ENCODE data around the gene PRDM10. TPM values are rescaled to one million over a fixed set of nuclear protein-coding genes. Genes with fewer than 3 reads are reported as not detected.

Gene PRDM10
- total RNA-seq, 1 experiment from 2014 or later = 18.9 TPM

DNA sequence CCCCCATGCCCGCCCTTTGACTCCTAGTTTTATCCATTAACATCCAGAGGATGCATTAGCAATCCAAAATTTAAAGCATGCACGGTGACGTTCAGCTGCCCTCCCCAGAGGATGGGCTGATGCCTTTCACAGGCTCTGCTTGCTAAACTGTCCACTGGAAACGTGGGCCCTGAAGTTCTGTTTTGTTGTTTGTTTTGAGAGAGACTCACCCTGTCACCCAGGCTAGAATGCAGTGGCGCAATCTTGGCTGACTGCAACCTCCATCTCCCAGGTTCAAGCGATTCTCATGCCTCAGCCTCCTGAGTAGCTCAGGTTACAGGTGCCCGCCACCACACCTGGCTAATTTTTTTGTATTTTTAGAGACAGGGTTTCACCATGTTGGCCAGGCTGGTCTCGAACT, 146.6 kb downstream of the PRDM10 start (continued):
- TF ChIP-seq, protein P1, sequence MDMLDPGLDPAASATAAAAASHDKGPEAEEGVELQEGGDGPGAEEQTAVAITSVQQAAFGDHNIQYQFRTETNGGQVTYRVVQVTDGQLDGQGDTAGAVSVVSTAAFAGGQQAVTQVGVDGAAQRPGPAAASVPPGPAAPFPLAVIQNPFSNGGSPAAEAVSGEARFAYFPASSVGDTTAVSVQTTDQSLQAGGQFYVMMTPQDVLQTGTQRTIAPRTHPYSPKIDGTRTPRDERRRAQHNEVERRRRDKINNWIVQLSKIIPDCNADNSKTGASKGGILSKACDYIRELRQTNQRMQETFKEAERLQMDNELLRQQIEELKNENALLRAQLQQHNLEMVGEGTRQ (CRISPR knock-in tag; IDR thresholded peaks at IDR 0.05) = no peak

DNA sequence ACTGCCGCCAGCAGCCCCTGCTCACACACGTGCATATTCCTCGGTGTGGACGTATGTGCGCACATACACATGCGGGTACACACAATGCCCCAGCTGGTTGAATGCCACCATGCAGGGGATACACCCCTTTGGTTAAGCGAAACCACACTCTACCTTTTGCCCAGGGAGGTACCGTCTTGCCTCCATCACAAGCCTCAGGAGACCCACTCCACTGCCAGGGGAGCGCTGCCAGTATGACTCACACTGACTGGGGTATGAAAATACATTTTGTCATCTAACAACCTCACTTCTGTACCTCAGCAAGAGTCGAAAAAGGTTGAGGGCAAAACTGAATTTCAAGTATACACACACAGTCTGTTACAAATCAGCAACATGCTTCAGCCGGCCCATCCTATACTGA, 147.5 kb downstream of the PRDM10 start:
- ATAC-seq (no peak), DNase-seq (ENCODE audit: low spot score) (no peak)
- H3K4me1 Mint-ChIP-seq = no peaks in the 10 kb centered on the region
- H3K4me3 Mint-ChIP-seq = no peak overlapping the region
- peaks cover 3% of the 10 kb centered on the region for H3K36me3 Mint-ChIP-seq
- POLR2A ChIA-PET = no interaction called here
- no peaks in the 10 kb centered on the region for H3K27me3 Mint-ChIP-seq (ENCODE audit: low read depth)
- TF ChIP-seq, protein P2, sequence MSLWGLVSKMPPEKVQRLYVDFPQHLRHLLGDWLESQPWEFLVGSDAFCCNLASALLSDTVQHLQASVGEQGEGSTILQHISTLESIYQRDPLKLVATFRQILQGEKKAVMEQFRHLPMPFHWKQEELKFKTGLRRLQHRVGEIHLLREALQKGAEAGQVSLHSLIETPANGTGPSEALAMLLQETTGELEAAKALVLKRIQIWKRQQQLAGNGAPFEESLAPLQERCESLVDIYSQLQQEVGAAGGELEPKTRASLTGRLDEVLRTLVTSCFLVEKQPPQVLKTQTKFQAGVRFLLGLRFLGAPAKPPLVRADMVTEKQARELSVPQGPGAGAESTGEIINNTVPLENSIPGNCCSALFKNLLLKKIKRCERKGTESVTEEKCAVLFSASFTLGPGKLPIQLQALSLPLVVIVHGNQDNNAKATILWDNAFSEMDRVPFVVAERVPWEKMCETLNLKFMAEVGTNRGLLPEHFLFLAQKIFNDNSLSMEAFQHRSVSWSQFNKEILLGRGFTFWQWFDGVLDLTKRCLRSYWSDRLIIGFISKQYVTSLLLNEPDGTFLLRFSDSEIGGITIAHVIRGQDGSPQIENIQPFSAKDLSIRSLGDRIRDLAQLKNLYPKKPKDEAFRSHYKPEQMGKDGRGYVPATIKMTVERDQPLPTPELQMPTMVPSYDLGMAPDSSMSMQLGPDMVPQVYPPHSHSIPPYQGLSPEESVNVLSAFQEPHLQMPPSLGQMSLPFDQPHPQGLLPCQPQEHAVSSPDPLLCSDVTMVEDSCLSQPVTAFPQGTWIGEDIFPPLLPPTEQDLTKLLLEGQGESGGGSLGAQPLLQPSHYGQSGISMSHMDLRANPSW (CRISPR knock-in tag; conservative IDR thresholded peaks at IDR 0.05; ENCODE audit: low read depth) = no peak
- TF ChIP-seq, protein P3, sequence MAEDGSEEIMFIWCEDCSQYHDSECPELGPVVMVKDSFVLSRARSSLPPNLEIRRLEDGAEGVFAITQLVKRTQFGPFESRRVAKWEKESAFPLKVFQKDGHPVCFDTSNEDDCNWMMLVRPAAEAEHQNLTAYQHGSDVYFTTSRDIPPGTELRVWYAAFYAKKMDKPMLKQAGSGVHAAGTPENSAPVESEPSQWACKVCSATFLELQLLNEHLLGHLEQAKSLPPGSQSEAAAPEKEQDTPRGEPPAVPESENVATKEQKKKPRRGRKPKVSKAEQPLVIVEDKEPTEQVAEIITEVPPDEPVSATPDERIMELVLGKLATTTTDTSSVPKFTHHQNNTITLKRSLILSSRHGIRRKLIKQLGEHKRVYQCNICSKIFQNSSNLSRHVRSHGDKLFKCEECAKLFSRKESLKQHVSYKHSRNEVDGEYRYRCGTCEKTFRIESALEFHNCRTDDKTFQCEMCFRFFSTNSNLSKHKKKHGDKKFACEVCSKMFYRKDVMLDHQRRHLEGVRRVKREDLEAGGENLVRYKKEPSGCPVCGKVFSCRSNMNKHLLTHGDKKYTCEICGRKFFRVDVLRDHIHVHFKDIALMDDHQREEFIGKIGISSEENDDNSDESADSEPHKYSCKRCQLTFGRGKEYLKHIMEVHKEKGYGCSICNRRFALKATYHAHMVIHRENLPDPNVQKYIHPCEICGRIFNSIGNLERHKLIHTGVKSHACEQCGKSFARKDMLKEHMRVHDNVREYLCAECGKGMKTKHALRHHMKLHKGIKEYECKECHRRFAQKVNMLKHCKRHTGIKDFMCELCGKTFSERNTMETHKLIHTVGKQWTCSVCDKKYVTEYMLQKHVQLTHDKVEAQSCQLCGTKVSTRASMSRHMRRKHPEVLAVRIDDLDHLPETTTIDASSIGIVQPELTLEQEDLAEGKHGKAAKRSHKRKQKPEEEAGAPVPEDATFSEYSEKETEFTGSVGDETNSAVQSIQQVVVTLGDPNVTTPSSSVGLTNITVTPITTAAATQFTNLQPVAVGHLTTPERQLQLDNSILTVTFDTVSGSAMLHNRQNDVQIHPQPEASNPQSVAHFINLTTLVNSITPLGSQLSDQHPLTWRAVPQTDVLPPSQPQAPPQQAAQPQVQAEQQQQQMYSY (CRISPR knock-in tag; IDR thresholded peaks at IDR 0.05) = no peak
- no peak for TF ChIP-seq KAT7 (CRISPR knock-in tag; IDR thresholded peaks at IDR 0.05; ENCODE audit: borderline replicate concordance)
- TF ChIP-seq, protein P4, sequence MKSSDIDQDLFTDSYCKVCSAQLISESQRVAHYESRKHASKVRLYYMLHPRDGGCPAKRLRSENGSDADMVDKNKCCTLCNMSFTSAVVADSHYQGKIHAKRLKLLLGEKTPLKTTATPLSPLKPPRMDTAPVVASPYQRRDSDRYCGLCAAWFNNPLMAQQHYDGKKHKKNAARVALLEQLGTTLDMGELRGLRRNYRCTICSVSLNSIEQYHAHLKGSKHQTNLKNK (CRISPR knock-in tag; IDR thresholded peaks at IDR 0.05) = no peak
- no peak for TF ChIP-seq FOXK1 (CRISPR knock-in tag; IDR thresholded peaks at IDR 0.05)
- no peak for TF ChIP-seq ZNF121 (CRISPR knock-in tag; IDR thresholded peaks at IDR 0.05)
- TF ChIP-seq TEAD1 (CRISPR knock-in tag; IDR thresholded peaks at IDR 0.05) = no peak
- TF ChIP-seq NFATC4 (CRISPR knock-in tag; IDR thresholded peaks at IDR 0.05) = no peak
- TF ChIP-seq, protein P5, sequence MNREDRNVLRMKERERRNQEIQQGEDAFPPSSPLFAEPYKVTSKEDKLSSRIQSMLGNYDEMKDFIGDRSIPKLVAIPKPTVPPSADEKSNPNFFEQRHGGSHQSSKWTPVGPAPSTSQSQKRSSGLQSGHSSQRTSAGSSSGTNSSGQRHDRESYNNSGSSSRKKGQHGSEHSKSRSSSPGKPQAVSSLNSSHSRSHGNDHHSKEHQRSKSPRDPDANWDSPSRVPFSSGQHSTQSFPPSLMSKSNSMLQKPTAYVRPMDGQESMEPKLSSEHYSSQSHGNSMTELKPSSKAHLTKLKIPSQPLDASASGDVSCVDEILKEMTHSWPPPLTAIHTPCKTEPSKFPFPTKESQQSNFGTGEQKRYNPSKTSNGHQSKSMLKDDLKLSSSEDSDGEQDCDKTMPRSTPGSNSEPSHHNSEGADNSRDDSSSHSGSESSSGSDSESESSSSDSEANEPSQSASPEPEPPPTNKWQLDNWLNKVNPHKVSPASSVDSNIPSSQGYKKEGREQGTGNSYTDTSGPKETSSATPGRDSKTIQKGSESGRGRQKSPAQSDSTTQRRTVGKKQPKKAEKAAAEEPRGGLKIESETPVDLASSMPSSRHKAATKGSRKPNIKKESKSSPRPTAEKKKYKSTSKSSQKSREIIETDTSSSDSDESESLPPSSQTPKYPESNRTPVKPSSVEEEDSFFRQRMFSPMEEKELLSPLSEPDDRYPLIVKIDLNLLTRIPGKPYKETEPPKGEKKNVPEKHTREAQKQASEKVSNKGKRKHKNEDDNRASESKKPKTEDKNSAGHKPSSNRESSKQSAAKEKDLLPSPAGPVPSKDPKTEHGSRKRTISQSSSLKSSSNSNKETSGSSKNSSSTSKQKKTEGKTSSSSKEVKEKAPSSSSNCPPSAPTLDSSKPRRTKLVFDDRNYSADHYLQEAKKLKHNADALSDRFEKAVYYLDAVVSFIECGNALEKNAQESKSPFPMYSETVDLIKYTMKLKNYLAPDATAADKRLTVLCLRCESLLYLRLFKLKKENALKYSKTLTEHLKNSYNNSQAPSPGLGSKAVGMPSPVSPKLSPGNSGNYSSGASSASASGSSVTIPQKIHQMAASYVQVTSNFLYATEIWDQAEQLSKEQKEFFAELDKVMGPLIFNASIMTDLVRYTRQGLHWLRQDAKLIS (CRISPR knock-in tag; IDR thresholded peaks at IDR 0.05; ENCODE audit: borderline replicate concordance) = no peak
- TF ChIP-seq, protein P6, sequence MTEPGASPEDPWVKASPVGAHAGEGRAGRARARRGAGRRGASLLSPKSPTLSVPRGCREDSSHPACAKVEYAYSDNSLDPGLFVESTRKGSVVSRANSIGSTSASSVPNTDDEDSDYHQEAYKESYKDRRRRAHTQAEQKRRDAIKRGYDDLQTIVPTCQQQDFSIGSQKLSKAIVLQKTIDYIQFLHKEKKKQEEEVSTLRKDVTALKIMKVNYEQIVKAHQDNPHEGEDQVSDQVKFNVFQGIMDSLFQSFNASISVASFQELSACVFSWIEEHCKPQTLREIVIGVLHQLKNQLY (CRISPR knock-in tag; IDR thresholded peaks at IDR 0.05) = no peak
- TF ChIP-seq ATF1 (CRISPR knock-in tag; IDR thresholded peaks at IDR 0.05) = no peak
- TF ChIP-seq IRF2 (CRISPR knock-in tag; IDR thresholded peaks at IDR 0.05; ENCODE audit: borderline replicate concordance, low read depth) = no peak
- TF ChIP-seq NR3C1 (CRISPR knock-in tag; conservative IDR thresholded peaks at IDR 0.05; ENCODE audit: low read depth) = no peak
- no peak for TF ChIP-seq SOX15 (CRISPR knock-in tag; IDR thresholded peaks at IDR 0.05)
- TF ChIP-seq SP1 (CRISPR knock-in tag; conservative IDR thresholded peaks at IDR 0.05) = no peak
- TF ChIP-seq, protein P7, sequence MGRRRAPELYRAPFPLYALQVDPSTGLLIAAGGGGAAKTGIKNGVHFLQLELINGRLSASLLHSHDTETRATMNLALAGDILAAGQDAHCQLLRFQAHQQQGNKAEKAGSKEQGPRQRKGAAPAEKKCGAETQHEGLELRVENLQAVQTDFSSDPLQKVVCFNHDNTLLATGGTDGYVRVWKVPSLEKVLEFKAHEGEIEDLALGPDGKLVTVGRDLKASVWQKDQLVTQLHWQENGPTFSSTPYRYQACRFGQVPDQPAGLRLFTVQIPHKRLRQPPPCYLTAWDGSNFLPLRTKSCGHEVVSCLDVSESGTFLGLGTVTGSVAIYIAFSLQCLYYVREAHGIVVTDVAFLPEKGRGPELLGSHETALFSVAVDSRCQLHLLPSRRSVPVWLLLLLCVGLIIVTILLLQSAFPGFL (CRISPR knock-in tag; IDR thresholded peaks at IDR 0.05; ENCODE audit: borderline replicate concordance) = no peak
- TF ChIP-seq, protein P8, sequence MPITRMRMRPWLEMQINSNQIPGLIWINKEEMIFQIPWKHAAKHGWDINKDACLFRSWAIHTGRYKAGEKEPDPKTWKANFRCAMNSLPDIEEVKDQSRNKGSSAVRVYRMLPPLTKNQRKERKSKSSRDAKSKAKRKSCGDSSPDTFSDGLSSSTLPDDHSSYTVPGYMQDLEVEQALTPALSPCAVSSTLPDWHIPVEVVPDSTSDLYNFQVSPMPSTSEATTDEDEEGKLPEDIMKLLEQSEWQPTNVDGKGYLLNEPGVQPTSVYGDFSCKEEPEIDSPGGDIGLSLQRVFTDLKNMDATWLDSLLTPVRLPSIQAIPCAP (CRISPR knock-in tag; IDR thresholded peaks at IDR 0.05) = no peak
- TF ChIP-seq, protein P1 (CRISPR knock-in tag; IDR thresholded peaks at IDR 0.05) = no peak
- no peak for TF ChIP-seq ZNF416 (CRISPR knock-in tag; IDR thresholded peaks at IDR 0.05)
- H3K27ac Mint-ChIP-seq = no peak overlapping the region
- no peaks in the 10 kb centered on the region for H3K9me3 Mint-ChIP-seq
- CTCF ChIA-PET = no interaction called here
